Adipose tissue (tissue), 3 donors: ENCODE data around the gene ANAPC5. TPM values are rescaled to one million over a fixed set of nuclear protein-coding genes. Genes with fewer than 3 reads are reported as not detected.

Experiments
- H3K27ac ChIP-seq: one replicate; pipeline ENCODE4 v1.5.1; 2013; ENCODE audit warnings: low read depth, low read length
- WGBS, 3 donors: extraction: QIAGEN DNeasy Blood & Tissue Kit; methylation state at CpG; one replicate each; pipeline ENCODE4 v1.1.7; 2013; 5-methylcytosine and 5-hydroxymethylcytosine counted together
- polyA plus RNA-seq, 3 donors: library from polyadenylated mRNA; stranded (reverse); fragments of 200-250 nt; gene quantifications; one replicate each; pipeline ENCODE4 v1.2.3, GENCODE V29; 2013
- donor health status: healthy with polysubstance abuse.
- donor health status: Bipolar disorder and iron deficiency.
- donor health status: healthy.

ANAPC5 gene
- polyA plus RNA-seq, 3 donors, result 79.2 to 104 (median 80.3) TPM

GRCh38 chr12:121278169-121279070, 73.8 kb downstream of the ANAPC5 start:
- 66 to 85% (median 74%) methylated on average over 15 of the region's 15 CpGs for WGBS, 3 donors

GRCh38 chr12:121277374-121277759, 74.8 kb downstream of the ANAPC5 start:
- H3K27ac ChIP-seq, result no peak overlapping the region
- WGBS, 3 donors, result 67 to 97% (median 82%) methylated on average over 6 of the region's 6 CpGs

More at GRCh38 chr12:121278169-121279070, 73.8 kb downstream of the ANAPC5 start:
- no peak overlapping the region for H3K27ac ChIP-seq

GRCh38 chr12:121274036-121274763, 78.0 kb downstream of the ANAPC5 start:
- H3K27ac ChIP-seq, result no peak overlapping the region
- 91 to 94% (median 92%) methylated on average over 33 to 35 of the region's 35 CpGs for WGBS, 3 donors

- no peak overlapping the region for H3K27ac ChIP-seq
- WGBS, 3 donors, result 92 to 98% (median 94%) methylated on average over 14 of the region's 14 CpGs
Measured at GRCh38 chr12:121273364-121273896, 78.8 kb downstream of the ANAPC5 start.

- 100% methylated on average over 1 of the region's 1 CpG for WGBS, 3 donors
- no peak overlapping the region for H3K27ac ChIP-seq
Measured at GRCh38 chr12:121267822-121268221, 84.4 kb downstream of the ANAPC5 start.

GRCh38 chr12:121264951-121265515, 87.2 kb downstream of the ANAPC5 start:
- 84 to 89% (median 87%) methylated on average over 10 of the region's 10 CpGs for WGBS, 3 donors
- H3K27ac ChIP-seq, result no peak overlapping the region

- 89 to 91% (median 90%) methylated on average over 8 of the region's 8 CpGs for WGBS, 3 donors
- no peak overlapping the region for H3K27ac ChIP-seq
Measured at GRCh38 chr12:121264135-121264534, 88.1 kb downstream of the ANAPC5 start.

- no peak overlapping the region for H3K27ac ChIP-seq
- WGBS, 3 donors, result 92 to 95% (median 94%) methylated on average over 10 of the region's 10 CpGs
Measured at GRCh38 chr12:121263206-121263935, 88.8 kb downstream of the ANAPC5 start.

- 77 to 94% (median 93%) methylated on average over 6 of the region's 6 CpGs for WGBS, 3 donors
- no peak overlapping the region for H3K27ac ChIP-seq
Measured at GRCh38 chr12:121261398-121261797, 90.8 kb downstream of the ANAPC5 start.

GRCh38 chr12:121260091-121260490, 92.1 kb downstream of the ANAPC5 start:
- H3K27ac ChIP-seq, result no peak overlapping the region
- WGBS, 3 donors, result 86 to 92% (median 88%) methylated on average over 7 of the region's 7 CpGs

GRCh38 chr12:121259074-121259473, 93.1 kb downstream of the ANAPC5 start:
- 97 to 99% (median 98%) methylated on average over 11 of the region's 11 CpGs for WGBS, 3 donors
- no peak overlapping the region for H3K27ac ChIP-seq

Other genes starting within 250 kb of the ANAPC5 start
- under 1 TPM; 0.55 to 0.90 (median 0.61) TPM for gene P2RX7, start 219.5 kb downstream of the ANAPC5 start, polyA plus RNA-seq
- 10 to 100 TPM; 10.6 to 21.3 (median 12.0) TPM for gene P2RX4, start 142.3 kb downstream of the ANAPC5 start, polyA plus RNA-seq
- 10 to 100 TPM; 10.6 to 39.8 (median 22.0) TPM for gene CAMKK2, start 55.7 kb downstream of the ANAPC5 start, polyA plus RNA-seq
- 10 to 100 TPM; 10.7 to 17.1 (median 12.7) TPM for gene RNF34, start 47.7 kb upstream of the ANAPC5 start, polyA plus RNA-seq
- gene KDM2B, start 228.6 kb upstream of the ANAPC5 start, polyA plus RNA-seq, result 1 to 10 TPM; 6.1 to 9.8 (median 9.3) TPM